NCI-H226 (cell line): ENCODE measurements around the gene CCDC43.
A peak's percentile ranks its signal among the peaks of the same experiment; 100 is the strongest.
"Not testable (repeated sequence)": the region's sequence is repeated elsewhere in the genome, so short reads cannot be mapped to it uniquely, and the experiment has no call there.

ENCODE experiments used
- DNase-seq: peaks from one replicate; pipeline ENCODE4 v3.0.0-alpha.2; 2015

Gene CCDC43

GRCh38 chr17:44666006-44666405 lies 23.6 kb downstream of the CCDC43 start:
- no peak for DNase-seq

DNA sequence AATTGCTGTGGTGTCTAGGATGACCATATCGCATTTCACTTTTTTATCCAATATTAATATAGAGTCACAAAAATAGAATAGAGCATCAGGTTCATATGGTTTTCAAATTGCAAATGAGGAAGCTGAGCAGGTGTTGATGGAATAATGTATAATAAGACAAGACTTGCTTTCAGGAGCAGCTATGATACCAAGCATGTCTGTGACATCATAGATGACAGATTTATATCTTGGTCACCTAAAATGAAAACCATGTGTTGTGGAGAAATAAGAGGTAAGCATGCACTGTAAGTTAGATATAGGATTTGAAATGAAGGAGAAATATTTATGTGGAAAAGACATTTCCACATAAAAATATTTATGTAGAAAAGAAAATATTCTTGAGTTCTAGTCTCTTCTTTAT lies 24.7 kb downstream of the CCDC43 start:
- DNase-seq, result no peak

DNA sequence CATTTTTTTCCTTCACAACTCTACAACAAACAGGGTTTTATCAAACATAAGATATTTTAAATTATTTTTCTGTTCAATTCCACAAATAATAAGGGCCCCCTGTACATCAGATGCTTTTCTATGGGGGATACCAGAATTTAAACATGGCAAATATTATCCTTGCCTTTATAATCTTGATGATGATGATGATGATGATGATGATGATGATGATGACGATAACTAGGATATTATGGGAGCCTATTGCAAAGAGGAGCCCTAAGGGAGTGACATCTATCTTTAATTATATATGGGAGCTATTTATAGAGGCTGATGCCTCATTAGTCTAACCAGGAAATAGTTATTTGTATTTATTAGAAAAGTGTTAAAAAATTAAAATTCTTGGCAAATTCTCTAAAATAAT lies 26.5 kb downstream of the CCDC43 start:
- DNase-seq, result no peak

DNA sequence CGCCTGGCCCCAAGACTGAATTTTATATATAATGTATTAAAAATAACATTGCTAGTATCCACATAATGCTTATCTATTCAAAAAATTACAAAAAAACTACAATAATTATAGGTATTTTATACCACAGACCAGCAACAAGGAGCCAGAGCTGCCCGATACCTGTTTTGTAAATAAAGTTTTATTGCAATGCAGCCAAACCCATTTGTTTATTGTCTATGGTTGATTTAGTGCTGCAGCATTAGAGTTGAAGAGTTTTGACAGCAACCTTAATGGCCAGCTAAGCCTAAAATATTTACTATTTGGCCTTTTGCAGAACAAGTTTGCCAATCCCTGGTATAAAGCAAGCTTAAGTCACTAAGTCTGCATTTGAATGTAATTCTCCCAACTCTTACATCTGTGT lies 27.7 kb downstream of the CCDC43 start:
- DNase-seq, result no peak

DNA sequence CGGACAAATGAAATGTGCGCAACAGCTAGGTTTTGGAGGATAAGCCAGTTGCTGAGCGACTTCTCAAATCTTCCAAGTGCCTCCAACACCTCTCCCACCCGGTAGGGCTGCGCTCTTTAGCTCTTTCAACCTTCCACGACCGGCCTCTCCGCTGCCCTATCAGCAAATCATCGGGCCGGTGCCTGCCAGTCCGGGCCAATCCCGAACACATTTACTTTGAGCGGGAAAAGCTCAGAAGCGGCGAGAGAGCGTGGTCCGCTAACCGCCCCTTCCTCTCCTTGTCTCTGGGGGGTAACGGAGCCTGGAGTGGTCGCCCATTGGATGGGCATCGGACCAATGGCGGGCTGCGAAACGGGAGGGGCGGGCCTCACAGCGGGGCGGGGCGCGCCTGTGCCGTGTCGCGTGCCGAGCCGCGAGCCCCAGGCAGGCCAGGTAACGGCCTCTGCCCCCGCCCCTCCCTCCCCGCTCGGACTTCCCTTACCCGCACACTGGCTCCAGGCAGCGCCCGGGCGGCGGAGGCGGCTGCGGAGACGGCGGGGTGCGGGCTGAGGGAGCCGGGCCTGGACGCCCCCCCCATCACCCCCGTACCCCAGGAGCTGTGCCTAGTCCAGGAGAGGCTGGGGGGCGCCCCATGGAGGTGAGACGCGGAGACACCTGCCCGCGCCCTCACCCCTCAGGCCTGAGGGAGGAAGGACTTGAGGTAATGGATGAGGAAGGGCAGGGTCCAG lies 33.4 kb downstream of the CCDC43 start, which contains the start of gene MEIOC:
TSS of gene MEIOC (plus strand) at position 486 of the 728 bp plus-strand sequence. CDS start at position 632, 146 bp downstream.
- no peak for DNase-seq

GRCh38 chr17:44653954-44654353 lies 35.6 kb downstream of the CCDC43 start:
- DNase-seq, result no peak

DNA sequence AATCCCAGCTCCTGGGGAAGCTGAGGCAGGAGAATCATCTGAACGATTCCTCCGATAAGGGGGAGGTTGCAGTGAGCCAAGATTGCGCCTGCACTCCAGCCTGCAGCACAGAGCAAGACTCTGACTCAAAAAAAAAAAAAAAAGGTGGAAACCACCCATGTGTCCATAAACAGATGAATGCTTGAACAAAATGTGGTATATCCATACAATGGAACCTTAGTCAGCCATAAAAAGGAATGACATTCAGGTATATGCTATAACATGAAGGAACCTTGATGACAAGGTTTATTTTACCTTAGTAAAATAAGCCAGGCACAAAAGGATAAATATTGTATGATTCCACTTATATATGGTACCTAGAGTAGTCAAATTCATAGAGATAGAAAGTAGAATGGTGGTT lies 36.2 kb downstream of the CCDC43 start:
- DNase-seq, result no peak

GRCh38 chr17:44652727-44653126 lies 36.8 kb downstream of the CCDC43 start:
- DNase-seq, result no peak

- no peak for DNase-seq
Measured at GRCh38 chr17:44651228-44651627, 38.3 kb downstream of the CCDC43 start.

GRCh38 chr17:44648963-44649362 lies 40.6 kb downstream of the CCDC43 start:
- no peak for DNase-seq

GRCh38 chr17:44647736-44648135 lies 41.8 kb downstream of the CCDC43 start:
- DNase-seq, result no peak

- DNase-seq, result no peak
Measured at GRCh38 chr17:44646280-44646679, 43.3 kb downstream of the CCDC43 start.

- DNase-seq, result no peak
Measured at GRCh38 chr17:44645341-44645740, 44.2 kb downstream of the CCDC43 start.

DNA sequence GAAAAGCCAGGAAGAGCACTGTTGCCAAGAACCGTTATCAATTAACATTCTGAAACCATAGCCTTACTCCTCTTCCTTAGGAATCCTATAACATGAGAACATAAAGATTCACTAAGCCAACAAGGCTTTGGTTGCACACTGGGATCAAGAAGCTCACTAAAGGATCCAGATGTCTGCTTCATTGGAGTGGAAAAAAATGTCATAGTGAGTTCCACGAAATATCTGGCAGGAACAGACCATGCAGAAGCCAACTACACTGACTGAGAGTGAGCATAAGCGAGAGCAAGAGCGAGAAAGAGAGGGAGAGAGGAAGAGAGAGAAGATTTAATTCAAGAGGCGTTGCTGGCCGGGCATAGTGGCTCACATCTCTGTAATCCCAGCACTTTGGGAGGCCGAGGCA lies 46.7 kb downstream of the CCDC43 start:
- no peak for DNase-seq

DNA sequence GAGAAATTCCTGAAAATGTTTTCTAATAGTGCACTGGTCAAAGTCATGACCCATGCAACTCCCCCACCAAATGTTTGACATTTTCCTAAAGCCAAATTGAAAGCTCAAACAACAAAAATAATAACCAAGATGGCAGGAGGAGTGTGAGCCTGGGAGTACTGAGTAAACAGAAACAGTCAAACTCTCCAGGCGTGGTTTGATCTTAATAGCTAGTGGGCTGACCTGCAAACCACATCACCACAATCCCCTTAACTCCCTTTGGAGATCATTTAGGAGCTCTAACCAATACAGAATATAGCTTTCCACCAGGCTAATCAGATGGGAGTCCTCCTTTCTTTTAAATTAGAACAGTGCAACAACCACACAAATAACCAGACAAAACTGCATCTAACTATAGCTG lies 52.5 kb downstream of the CCDC43 start:
- no peak for DNase-seq

- DNase-seq, result peak; percentile 32
Measured at GRCh38 chr17:44636562-44636961, 53.0 kb downstream of the CCDC43 start.

DNA sequence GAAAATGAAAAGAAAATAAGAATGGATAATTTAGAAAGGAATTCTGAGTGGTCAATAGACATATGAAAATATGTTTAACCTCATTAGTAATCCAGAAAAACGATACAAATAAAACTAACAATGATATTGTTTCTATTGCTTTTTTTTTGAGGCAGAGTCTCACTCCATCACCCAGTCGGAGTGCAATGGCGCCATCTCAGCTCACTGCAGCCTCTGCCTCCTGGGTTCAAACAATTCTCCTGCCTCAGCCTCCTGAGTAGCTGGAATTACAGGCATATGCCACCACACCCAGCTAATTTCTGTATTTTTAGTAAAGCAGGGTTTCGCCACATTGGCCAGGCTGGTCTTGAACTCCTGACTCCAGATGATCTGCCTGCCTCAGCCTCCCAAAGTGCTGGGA lies 55.2 kb downstream of the CCDC43 start:
- DNase-seq, result not testable (repeated sequence)

DNA sequence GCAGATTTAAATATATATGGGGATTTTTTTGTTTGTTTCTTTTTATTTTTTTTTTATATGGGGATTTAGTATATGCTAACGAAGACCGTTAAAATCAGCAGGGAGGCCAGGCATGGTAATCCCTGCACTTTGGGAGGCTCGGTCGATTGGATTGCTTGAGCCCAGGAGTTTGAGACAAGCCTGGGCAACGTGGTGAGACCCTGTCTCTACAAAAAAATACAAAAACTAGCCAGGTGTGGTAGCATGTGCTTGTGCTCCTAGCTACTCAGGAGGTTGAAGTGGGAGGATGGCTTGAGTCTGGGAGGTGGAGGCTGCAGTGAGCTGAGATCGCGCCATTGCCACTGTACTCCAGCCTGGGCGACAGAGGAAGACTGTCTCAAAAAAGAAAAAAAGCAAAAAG lies 55.6 kb downstream of the CCDC43 start:
- DNase-seq, result no peak

DNA sequence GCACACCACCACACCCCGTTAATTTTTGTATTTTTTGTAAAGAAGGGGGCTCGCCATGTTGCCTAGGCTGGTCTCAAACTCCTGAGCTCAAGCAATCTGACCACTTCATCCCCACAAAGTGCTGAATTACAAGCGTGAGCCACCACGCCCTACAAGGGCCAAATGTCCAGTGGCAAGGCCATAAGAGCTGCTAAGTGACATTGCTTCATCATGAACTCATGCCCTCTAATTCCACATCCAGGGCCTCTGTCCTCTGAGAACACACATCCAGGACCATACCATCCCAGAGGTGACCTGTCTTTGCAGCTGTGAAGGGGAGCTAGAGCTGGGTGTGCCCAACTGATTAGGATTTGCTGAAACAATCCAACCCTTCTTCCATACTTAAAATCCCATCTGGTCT lies 58.9 kb downstream of the CCDC43 start:
- no peak for DNase-seq

- DNase-seq, result no peak
Measured at GRCh38 chr17:44629314-44629713, 60.3 kb downstream of the CCDC43 start.

DNA sequence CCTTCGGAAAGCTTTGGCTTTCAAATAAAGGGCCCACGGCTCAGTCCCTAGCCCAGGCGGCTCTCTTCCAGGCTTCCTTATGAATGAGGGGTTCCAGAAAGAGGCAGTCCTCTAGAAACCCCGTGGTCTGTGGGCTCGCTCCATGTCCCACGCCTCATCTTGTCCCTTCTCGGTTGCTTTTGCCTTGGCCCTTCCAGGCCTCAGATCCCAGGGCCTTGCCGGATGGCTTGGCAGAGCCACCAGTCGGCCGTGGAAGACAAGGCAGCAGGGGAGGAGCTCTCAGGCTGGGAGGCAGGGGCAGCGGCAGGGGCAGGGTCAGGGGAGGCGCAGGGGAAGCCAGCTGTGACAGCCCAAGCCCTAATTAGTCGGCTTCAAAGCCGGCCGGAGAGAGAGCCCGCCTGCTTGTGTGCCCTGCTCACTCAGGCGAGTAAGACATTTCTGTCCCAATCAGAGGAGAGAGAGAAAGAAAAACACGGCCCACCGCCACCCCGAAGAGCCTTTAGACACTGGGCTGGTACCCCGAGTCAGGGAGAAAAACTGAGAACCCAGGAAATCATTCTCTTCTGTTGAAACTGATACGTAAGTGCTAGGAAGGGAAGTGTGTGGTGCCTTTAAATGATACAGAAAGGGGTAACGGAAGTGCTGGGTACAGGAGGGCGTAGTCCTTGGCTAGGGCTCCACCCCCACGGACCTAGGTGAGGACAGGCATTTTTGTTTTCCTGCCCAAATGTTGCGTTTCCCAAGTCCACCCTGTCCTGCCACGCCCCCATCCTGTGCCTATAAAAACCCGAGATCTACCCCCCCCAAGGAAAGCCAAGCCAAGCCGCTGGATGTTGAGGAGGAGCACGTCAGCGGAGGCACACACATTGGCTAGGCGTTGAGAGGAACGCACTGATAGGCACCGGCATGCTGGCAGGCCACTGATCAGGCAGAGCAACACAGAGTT lies 61.1 kb downstream of the CCDC43 start:
- DNase-seq, result no peak

DNA sequence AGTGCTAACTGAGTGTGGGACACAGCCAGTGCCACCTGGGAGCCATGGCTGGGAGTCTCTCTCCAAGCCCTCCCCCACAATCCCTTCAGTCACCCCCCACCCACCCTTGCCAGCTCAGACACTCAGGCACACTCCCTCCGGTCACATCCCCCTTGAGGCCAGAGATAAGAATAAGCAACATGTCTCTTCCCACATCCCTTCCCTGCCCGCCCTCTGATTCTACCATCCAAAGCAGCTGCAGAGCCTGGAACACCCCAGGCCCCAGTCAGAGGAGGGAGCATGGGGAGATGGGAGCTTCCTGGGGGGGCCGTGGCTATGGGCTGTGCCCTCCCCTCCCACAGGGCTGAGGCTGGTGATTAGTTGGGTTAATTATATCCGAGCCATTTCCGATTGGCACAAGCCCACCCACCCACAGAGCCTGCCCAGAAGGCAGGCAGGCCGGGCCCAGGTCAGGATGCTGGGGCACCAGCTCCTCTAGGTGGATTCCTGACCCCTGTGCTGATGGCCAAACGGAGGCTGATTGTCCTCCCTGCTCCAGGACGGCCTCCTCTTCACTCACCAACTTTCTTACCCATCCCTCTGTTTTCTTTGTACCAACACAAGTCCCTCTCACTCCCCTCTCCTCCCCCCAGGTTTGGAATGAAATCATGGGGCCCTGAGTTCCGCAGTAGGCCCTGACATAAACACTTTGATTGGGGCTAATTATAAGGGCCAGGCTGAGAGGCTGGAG lies 61.9 kb downstream of the CCDC43 start:
- DNase-seq, result no peak
